H9 (cell line): ENCODE results near the gene XRCC3. TPM values are rescaled to one million over a fixed set of nuclear protein-coding genes. Genes with fewer than 3 reads are reported as not detected.

Experiments used
- DNase-seq: peaks from one replicate; pipeline ENCODE4 v3.0.0-alpha.2; 2017
- H2AFZ ChIP-seq: one replicate; pipeline ENCODE4 v1.6.1; 2013; ENCODE audit warnings: mild to moderate bottlenecking, low read length, control low read depth, moderate library complexity
- H2AK5ac ChIP-seq: 2 replicates; pipeline ENCODE4 v1.6.1; 2013; ENCODE audit warnings: low read length, control low read depth, mixed read lengths; ENCODE audit not compliant: insufficient read length
- H2BK120ac ChIP-seq: one replicate; pipeline ENCODE4 v1.6.1; 2013; ENCODE audit warnings: low read depth, mild to moderate bottlenecking, low read length, control low read depth, inconsistent platforms; ENCODE audit not compliant: poor library complexity, severe bottlenecking
- H2BK12ac ChIP-seq: 2 replicates; pipeline ENCODE4 v1.6.1; 2013; ENCODE audit warnings: low read length, control low read depth, mixed read lengths, low read depth; ENCODE audit not compliant: insufficient read length
- H2BK15ac ChIP-seq: 2 replicates; pipeline ENCODE4 v1.6.1; 2013; ENCODE audit warnings: low read depth, low read length, control low read depth
- H2BK20ac ChIP-seq: one replicate; pipeline ENCODE4 v1.6.1; 2013; ENCODE audit warnings: low read depth, mild to moderate bottlenecking, low read length, control low read depth, inconsistent platforms; ENCODE audit not compliant: poor library complexity, severe bottlenecking
- H2BK5ac ChIP-seq: 2 replicates; pipeline ENCODE4 v1.6.1; 2013; ENCODE audit warnings: low read length, control low read depth, mixed read lengths; ENCODE audit not compliant: insufficient read length
- H3K14ac ChIP-seq: 2 replicates; pipeline ENCODE4 v1.6.1; 2013; ENCODE audit warnings: low read length, control low read depth; ENCODE audit not compliant: insufficient read depth
- H3K18ac ChIP-seq: 2 replicates; pipeline ENCODE4 v1.6.1; 2013; ENCODE audit warnings: low read depth, mild to moderate bottlenecking, mixed read lengths, low read length, control low read depth; ENCODE audit not compliant: insufficient read length
- H3K23ac ChIP-seq: 2 replicates; pipeline ENCODE4 v1.6.1; 2013; ENCODE audit warnings: low read length, control low read depth, mixed read lengths, low read depth; ENCODE audit not compliant: insufficient read length
- H3K23me2 ChIP-seq: 2 replicates; pipeline ENCODE4 v1.6.1; 2013; ENCODE audit warnings: low read depth, mild to moderate bottlenecking, mixed read lengths, low read length, control low read depth; ENCODE audit not compliant: insufficient read length, poor library complexity, severe bottlenecking
- H3K27ac ChIP-seq: 2 replicates; pipeline ENCODE4 v1.5.1; 2013; ENCODE audit warnings: low read length, control low read depth, mixed read lengths, low read depth; ENCODE audit not compliant: insufficient read length
- H3K27me3 ChIP-seq: 2 replicates; pipeline ENCODE4 v1.6.1; 2013; ENCODE audit warnings: low read length, control low read depth, inconsistent platforms; ENCODE audit not compliant: insufficient read depth
- H3K4ac ChIP-seq: 2 replicates; pipeline ENCODE4 v1.6.1; 2013; ENCODE audit warnings: low read depth, mild to moderate bottlenecking, control low read depth, inconsistent platforms, low read length, moderate library complexity
- H3K4me1 ChIP-seq: 2 replicates; pipeline ENCODE4 v1.6.1; 2013; ENCODE audit warnings: low read length, control low read depth, inconsistent platforms; ENCODE audit not compliant: insufficient read depth
- H3K4me2 ChIP-seq: 2 replicates; pipeline ENCODE4 v1.6.1; 2013; ENCODE audit warnings: low read length, control low read depth, mixed read lengths; ENCODE audit not compliant: insufficient read length, insufficient read depth
- H3K56ac ChIP-seq: 2 replicates; pipeline ENCODE4 v1.6.1; 2013; ENCODE audit warnings: low read depth, mild to moderate bottlenecking, mixed read lengths, low read length, control low read depth; ENCODE audit not compliant: insufficient read length
- H3K79me1 ChIP-seq: 2 replicates; pipeline ENCODE4 v1.6.1; 2013; ENCODE audit warnings: low read depth, mild to moderate bottlenecking, moderate library complexity, low read length, control low read depth, inconsistent platforms; ENCODE audit not compliant: insufficient read depth, poor library complexity, severe bottlenecking
- H3K79me2 ChIP-seq: 2 replicates; pipeline ENCODE4 v1.6.1; 2013; ENCODE audit warnings: low read length, control low read depth, inconsistent platforms; ENCODE audit not compliant: insufficient read depth
- H3K9ac ChIP-seq: 2 replicates; pipeline ENCODE4 v1.6.1; 2013; ENCODE audit warnings: low read length, control low read depth, mixed read lengths; ENCODE audit not compliant: insufficient read length; ENCODE audit errors: extremely low read depth
- H3K9me3 ChIP-seq: one replicate; pipeline ENCODE4 v1.6.1; 2013; ENCODE audit warnings: low read depth, low read length, inconsistent platforms; ENCODE audit not compliant: control insufficient read depth
- H3T11ph ChIP-seq: one replicate; pipeline ENCODE4 v1.6.1; 2013; ENCODE audit warnings: mild to moderate bottlenecking, low read length, control low read depth, inconsistent platforms
- H4K20me1 ChIP-seq: one replicate; pipeline ENCODE4 v1.6.1; 2013; ENCODE audit not compliant: control insufficient read depth, insufficient read length, insufficient read depth
- H4K5ac ChIP-seq: 2 replicates; pipeline ENCODE4 v1.6.1; 2013; ENCODE audit warnings: low read depth, mild to moderate bottlenecking, mixed read lengths, low read length, control low read depth; ENCODE audit not compliant: insufficient read length
- H4K8ac ChIP-seq: replicated peaks from 2 replicates; pipeline ENCODE4 v1.6.1; 2013; ENCODE audit warnings: low read length, control low read depth, mixed read lengths, low read depth; ENCODE audit not compliant: insufficient read length
- H4K91ac ChIP-seq: 2 replicates; pipeline ENCODE4 v1.6.1; 2013; ENCODE audit warnings: low read depth, mild to moderate bottlenecking, moderate library complexity, mixed read lengths, low read length, control low read depth; ENCODE audit not compliant: insufficient read length
- H3K27ac Mint-ChIP-seq, 3 experiments: 2 replicates in 2 of 3; 3 replicates in 1 of 3; pipeline ENCODE4 v1.8.0; 2020 to 2021; ENCODE audit warnings: mixed read lengths in 3 of 3, mild to moderate bottlenecking in 1 of 3, moderate library complexity in 1 of 3
- H3K27me3 Mint-ChIP-seq: 2 replicates; pipeline ENCODE4 v1.8.0; 2021; ENCODE audit warnings: low read depth, mild to moderate bottlenecking, moderate library complexity, mixed read lengths
- H3K36me3 Mint-ChIP-seq, 3 experiments: 2 replicates in 2 of 3; 3 replicates in 1 of 3; pipeline ENCODE4 v1.8.0; 2020 to 2021; ENCODE audit warnings: low read depth in 3 of 3, mixed read lengths in 3 of 3; ENCODE audit not compliant: insufficient read depth in 1 of 3
- H3K4me1 Mint-ChIP-seq, 2 experiments: 2 replicates each; pipeline ENCODE4 v1.8.0; 2020; ENCODE audit warnings: mixed read lengths in 2 of 2
- H3K4me3 Mint-ChIP-seq, 2 experiments: 2 replicates in 1 of 2; 3 replicates in 1 of 2; pipeline ENCODE4 v1.8.0; 2020 to 2021; ENCODE audit warnings: mild to moderate bottlenecking in 2 of 2, mixed read lengths in 2 of 2, moderate library complexity in 1 of 2
- H3K9me3 Mint-ChIP-seq, 2 experiments: 2 replicates in 1 of 2; 3 replicates in 1 of 2; pipeline ENCODE4 v1.8.0; 2020; ENCODE audit warnings: mild to moderate bottlenecking in 2 of 2, mixed read lengths in 2 of 2, moderate library complexity in 1 of 2
- CTCF ChIP-seq: fragments of 200-600 bp; sonication (generic); conservative IDR thresholded peaks from 3 replicates; pipeline ENCODE4 v1.8.0; 2021; ENCODE audit warnings: antibody characterized with exemption, mild to moderate bottlenecking
- WGBS: extraction: QIAGEN DNeasy Blood & Tissue Kit; methylation state at CpG from one replicate; pipeline ENCODE4 v1.1.7; 2013; ENCODE audit warnings: missing lambda C conversion rate, low lambda C conversion rate, mixed read lengths; ENCODE audit not compliant: insufficient read length; ENCODE audit errors: extremely low coverage; 5-methylcytosine and 5-hydroxymethylcytosine counted together
- total RNA-seq: library from RNA; stranded (reverse); gene quantifications from 2 replicates; pipeline ENCODE4 v1.2.1, GENCODE V29; 2021

XRCC3 gene
- total RNA-seq, 1 experiment from 2014 or later, result 45.3 TPM

DNA sequence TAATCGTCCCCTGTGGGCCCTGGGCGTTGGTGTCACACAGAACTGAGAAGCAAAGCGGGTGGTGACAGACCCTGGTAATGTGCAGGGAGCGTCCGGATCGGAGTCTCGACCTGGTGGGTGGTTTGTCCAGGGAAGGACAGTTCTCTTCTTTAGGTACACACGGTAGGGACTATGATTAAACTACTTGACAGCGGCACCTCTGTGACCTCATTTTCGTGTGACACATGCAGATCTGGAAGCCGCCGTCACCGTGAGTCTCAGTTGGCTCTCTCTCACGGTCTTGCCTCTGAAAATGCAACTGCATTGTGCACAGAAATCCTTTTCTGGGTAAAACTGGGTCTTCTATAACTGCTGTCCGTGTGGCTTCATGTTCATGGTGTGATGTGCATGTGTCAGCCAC, 32.1 kb downstream of the XRCC3 start:
- Histone ChIP-seq H3K18ac (no peak overlapping the region), H2BK5ac (no peak overlapping the region), H4K8ac (no peak overlapping the region), H3K4me1 (no peaks in the 10 kb centered on the region), H4K20me1 (no peaks in the 10 kb centered on the region), H4K91ac (no peak overlapping the region), H3K9me3 (no peaks in the 10 kb centered on the region), H2BK20ac (no peak overlapping the region), H3K23ac (no peak overlapping the region), H3K79me1 (no peaks in the 10 kb centered on the region), H3K4me2 (no peak overlapping the region), H3T11ph (no peak overlapping the region), H3K23me2 (no peaks in the 10 kb centered on the region), H4K5ac (no peak overlapping the region), H3K14ac (no peak overlapping the region), H2AK5ac (no peak overlapping the region), H3K27ac (no peak overlapping the region), H2BK15ac (no peak overlapping the region), H3K27me3 (no peaks in the 10 kb centered on the region), H3K56ac (no peak overlapping the region), H2BK120ac (no peak overlapping the region), H2AFZ (no peak overlapping the region), H2BK12ac (no peak overlapping the region), H3K4ac (no peak overlapping the region), H3K9ac (no peak overlapping the region), H3K79me2 (no peaks in the 10 kb centered on the region)
- Mint-ChIP-seq H3K4me3 (no peak overlapping the region), H3K27me3 (no peaks in the 10 kb centered on the region), H3K27ac (peak overlapping the region in 1 of 3 experiments; percentile 61; a peak in 2 of 7 replicates), H3K4me1 (no peaks in the 10 kb centered on the region), H3K9me3 (no peaks in the 10 kb centered on the region), H3K36me3 (peaks cover 22 to 79% (median 69%) of the 10 kb centered on the region in 3 experiments; a peak in 6 of 7 replicates)
- WGBS, result no CpG with 5 or more reads among the region's 15 CpGs
- DNase-seq, result no peak
- no peak for TF ChIP-seq CTCF
